ENCODE results near the gene AHRR.

The AHRR gene

GRCh38 chr5:320524-321229, 837 bp upstream of the AHRR start:
- ChIA-PET POLR2A (ENCODE audit: low non-redundant PET) (no interaction called here), CTCF (interaction anchor here (0.6 to 0.9 kb wide), 6 partner anchors 91 to 1324 kb away, joined by 3 to 6 read pairs (median 4); no protein-coding TSS in a partner anchor)
- no peak overlapping the region for H3K27ac ChIP-seq
- no peak for DNase-seq (ENCODE audit: low spot score)
- no peak for TF ChIP-seq CTCF (conservative IDR thresholded peaks at IDR 0.05; ENCODE audit: low read depth)

- peak; percentile 41; the same call in 1 of the 2 replicates for TF ChIP-seq CTCF (conservative IDR thresholded peaks at IDR 0.05; ENCODE audit: low read depth)
- DNase-seq (ENCODE audit: low spot score): no peak
- H3K27ac ChIP-seq: peak overlapping the region; percentile 9; the same call in 1 of the 2 replicates
- ChIA-PET POLR2A (ENCODE audit: low non-redundant PET) (no interaction called here), CTCF (interaction anchor here (0.6 to 1.0 kb wide), 2 partner anchors 109 to 150 kb away, joined by 3 read pairs; no protein-coding TSS in a partner anchor)
These were observed 275 bp downstream of the AHRR start for GRCh38 chr5:321726-322251.

- TF ChIP-seq CTCF (conservative IDR thresholded peaks at IDR 0.05; ENCODE audit: low read depth): no peak
- 0 out of 2 replicates have a peak overlapping the region, but pooled peaks have one; percentile 9 for H3K27ac ChIP-seq
- DNase-seq (ENCODE audit: low spot score): no peak
- CTCF ChIA-PET: no interaction called here
- POLR2A ChIA-PET (ENCODE audit: low non-redundant PET): no interaction called here
These were observed 897 bp downstream of the AHRR start for GRCh38 chr5:322281-322941.

- no peak for TF ChIP-seq CTCF (conservative IDR thresholded peaks at IDR 0.05; ENCODE audit: low read depth)
- DNase-seq (ENCODE audit: low spot score): no peak
- ChIA-PET POLR2A (ENCODE audit: low non-redundant PET) (no interaction called here), CTCF (interaction anchor here (0.5 to 0.7 kb wide), 2 partner anchors 46 to 483 kb away, joined by 3 read pairs; no protein-coding TSS in a partner anchor)
- H3K27ac ChIP-seq: 0 out of 2 replicates have a peak overlapping the region, but pooled peaks have one; percentile 4
These were observed 1.7 kb downstream of the AHRR start for GRCh38 chr5:322942-323879.

GRCh38 chr5:324736-325612, 3.5 kb downstream of the AHRR start:
- POLR2A ChIA-PET (ENCODE audit: low non-redundant PET): no interaction called here
- CTCF ChIA-PET: no interaction called here
- H3K27ac ChIP-seq: peak overlapping the region; percentile 14
- DNase-seq (ENCODE audit: low spot score): no peak
- no peak for TF ChIP-seq CTCF (conservative IDR thresholded peaks at IDR 0.05; ENCODE audit: low read depth)
